H4 (cell line): ENCODE results near the gene KIAA1549. TPM values are rescaled to one million over a fixed set of nuclear protein-coding genes. Genes with fewer than 3 reads are reported as not detected.

Experiments
- DNase-seq: peaks from one replicate; pipeline ENCODE4 v3.0.0-alpha.2; 2015; ENCODE audit warnings: low spot score
- total RNA-seq: library from RNA; depleted of rRNA; stranded (reverse); fragments of >200 nt; shearing (Covaris generic); gene quantifications from 2 replicates; pipeline ENCODE4 v1.2.3, GENCODE V29; 2014

KIAA1549 gene
- total RNA-seq, 1 experiment from 2014 or later, result 3.3 TPM

GRCh38 chr7:138885383-138886147, 95.6 kb downstream of the KIAA1549 start:
- no peak for DNase-seq

GRCh38 chr7:138882249-138882648, 98.9 kb downstream of the KIAA1549 start:
- no peak for DNase-seq

- DNase-seq, result no peak
Measured at GRCh38 chr7:138881579-138882188, 99.5 kb downstream of the KIAA1549 start.

GRCh38 chr7:138880881-138881578, 100.2 kb downstream of the KIAA1549 start:
- DNase-seq, result no peak

GRCh38 chr7:138879356-138879755, 101.8 kb downstream of the KIAA1549 start:
- DNase-seq, result no peak

- DNase-seq, result no peak
Measured at GRCh38 chr7:138878856-138879255, 102.3 kb downstream of the KIAA1549 start.

GRCh38 chr7:138878051-138878450, 103.1 kb downstream of the KIAA1549 start:
- DNase-seq, result no peak

- DNase-seq, result no peak
Measured at GRCh38 chr7:138876326-138876725, 104.9 kb downstream of the KIAA1549 start.

GRCh38 chr7:138875794-138876193, 105.4 kb downstream of the KIAA1549 start:
- DNase-seq, result peak; percentile 89

GRCh38 chr7:138873220-138873892, 107.8 kb downstream of the KIAA1549 start:
- DNase-seq, result no peak

GRCh38 chr7:138872576-138872975, 108.6 kb downstream of the KIAA1549 start:
- DNase-seq, result no peak

- no peak for DNase-seq
Measured at GRCh38 chr7:138871814-138872090, 109.4 kb downstream of the KIAA1549 start.

- DNase-seq, result no peak
Measured at GRCh38 chr7:138871065-138871813, 110.0 kb downstream of the KIAA1549 start.

GRCh38 chr7:138869353-138869752, 111.8 kb downstream of the KIAA1549 start:
- DNase-seq, result no peak

- DNase-seq, result no peak
Measured at GRCh38 chr7:138868711-138869110, 112.5 kb downstream of the KIAA1549 start.

GRCh38 chr7:138867744-138868143, 113.4 kb downstream of the KIAA1549 start:
- no peak for DNase-seq

- no peak for DNase-seq
Measured at GRCh38 chr7:138866353-138866752, 114.8 kb downstream of the KIAA1549 start.

- DNase-seq, result no peak
Measured at GRCh38 chr7:138865843-138866242, 115.3 kb downstream of the KIAA1549 start.

GRCh38 chr7:138864667-138865066, 116.5 kb downstream of the KIAA1549 start:
- peak; percentile 79 for DNase-seq

- DNase-seq, result no peak
Measured at GRCh38 chr7:138863931-138864330, 117.3 kb downstream of the KIAA1549 start.

- no peak for DNase-seq
Measured at GRCh38 chr7:138861051-138861450, 120.1 kb downstream of the KIAA1549 start.

GRCh38 chr7:138857728-138858127, 123.5 kb downstream of the KIAA1549 start:
- no peak for DNase-seq
